ENCODE data around the gene KCNMB2. TPM values are rescaled to one million over a fixed set of nuclear protein-coding genes. Genes with fewer than 3 reads are reported as not detected.

Gene KCNMB2
- total RNA-seq, 1 experiment from 2014 or later = not detected

GRCh38 chr3:178794711-178795110 lies 258.5 kb downstream of the KCNMB2 start:
- no peaks in the 10 kb centered on the region for H3K4me1 ChIP-seq (replicated peaks)
- H3K27me3 ChIP-seq (replicated peaks) = no peaks in the 10 kb centered on the region
- no peak overlapping the region for H3K4me3 ChIP-seq
- H3K9me3 ChIP-seq (replicated peaks) = no peaks in the 10 kb centered on the region
- no peak overlapping the region for H3K27ac ChIP-seq
- DNase-seq (ENCODE audit: low read depth in 1 of 2, low spot score in 2 of 2) = no peak
- H3K36me3 ChIP-seq = no peaks in the 10 kb centered on the region

DNA sequence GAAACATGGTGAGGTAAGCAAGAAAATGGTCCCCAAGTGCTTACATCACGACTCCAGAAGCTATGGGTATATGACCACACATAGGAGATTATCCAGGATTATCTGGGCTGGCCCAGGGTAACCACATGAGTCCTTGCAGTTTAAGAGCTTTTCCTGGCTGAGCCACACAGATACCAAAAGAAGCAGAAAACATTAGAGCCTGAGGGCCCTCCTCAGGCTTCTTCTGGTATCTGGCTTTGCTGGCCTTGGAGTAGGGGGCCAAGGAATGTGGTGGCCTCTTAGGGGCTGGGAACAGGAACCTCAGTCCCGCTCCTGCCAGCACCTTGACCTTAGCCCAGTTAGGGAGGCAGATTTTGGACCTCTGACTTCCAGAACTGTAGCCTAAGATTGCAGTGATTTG lies 259.1 kb downstream of the KCNMB2 start:
- no peak overlapping the region for H3K27ac ChIP-seq
- H3K27me3 ChIP-seq (replicated peaks) = no peaks in the 10 kb centered on the region
- DNase-seq (ENCODE audit: low read depth in 1 of 2, low spot score in 2 of 2) = no peak
- no peaks in the 10 kb centered on the region for H3K36me3 ChIP-seq
- no peaks in the 10 kb centered on the region for H3K4me1 ChIP-seq (replicated peaks)
- no peak overlapping the region for H3K4me3 ChIP-seq
- no peaks in the 10 kb centered on the region for H3K9me3 ChIP-seq (replicated peaks)

GRCh38 chr3:178802259-178802658 lies 266.0 kb downstream of the KCNMB2 start:
- H3K9me3 ChIP-seq (replicated peaks) = no peaks in the 10 kb centered on the region
- no peak overlapping the region for H3K4me3 ChIP-seq
- H3K27me3 ChIP-seq (replicated peaks) = no peaks in the 10 kb centered on the region
- H3K4me1 ChIP-seq (replicated peaks) = no peaks in the 10 kb centered on the region
- H3K27ac ChIP-seq = no peak overlapping the region
- no peaks in the 10 kb centered on the region for H3K36me3 ChIP-seq
- no peak for DNase-seq (ENCODE audit: low read depth in 1 of 2, low spot score in 2 of 2)

DNA sequence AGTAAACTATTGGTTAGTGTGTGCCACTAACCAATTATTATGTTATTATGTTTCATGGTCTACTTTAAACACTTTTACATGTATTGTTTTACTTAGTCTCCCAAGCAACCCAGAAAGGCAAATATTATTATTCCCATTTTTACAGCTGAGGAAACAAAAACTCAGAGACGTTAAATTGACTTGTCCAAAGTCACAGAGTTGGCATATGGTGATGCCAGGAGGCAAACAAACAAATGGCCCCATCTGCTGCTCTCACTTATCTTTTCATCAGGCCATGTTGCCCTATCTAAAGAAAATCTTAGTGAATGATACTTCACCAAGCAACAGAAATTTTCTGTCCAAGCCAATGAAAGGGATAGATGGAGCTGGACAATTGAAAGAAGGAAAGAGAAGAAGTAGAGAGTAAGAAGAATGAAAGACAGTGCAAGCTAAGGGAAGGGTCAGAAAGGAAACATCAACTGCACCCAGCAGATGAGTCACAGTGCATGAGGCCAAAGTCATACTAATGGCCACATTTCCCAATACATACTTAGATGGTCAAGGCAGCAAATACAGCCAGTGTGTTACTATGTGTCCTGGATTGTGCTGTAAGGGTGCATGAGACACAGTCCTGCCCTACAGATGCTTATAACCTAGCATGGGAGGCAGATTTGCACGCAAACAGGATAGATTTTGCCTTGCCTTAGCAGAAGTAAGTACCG lies 266.9 kb downstream of the KCNMB2 start:
- Histone ChIP-seq H3K4me3 (no peak overlapping the region), H3K27ac (no peak overlapping the region), H3K36me3 (no peaks in the 10 kb centered on the region), H3K27me3 (replicated peaks) (no peaks in the 10 kb centered on the region), H3K4me1 (replicated peaks) (no peaks in the 10 kb centered on the region), H3K9me3 (replicated peaks) (no peaks in the 10 kb centered on the region)
- DNase-seq (ENCODE audit: low read depth in 1 of 2, low spot score in 2 of 2) = no peak

DNA sequence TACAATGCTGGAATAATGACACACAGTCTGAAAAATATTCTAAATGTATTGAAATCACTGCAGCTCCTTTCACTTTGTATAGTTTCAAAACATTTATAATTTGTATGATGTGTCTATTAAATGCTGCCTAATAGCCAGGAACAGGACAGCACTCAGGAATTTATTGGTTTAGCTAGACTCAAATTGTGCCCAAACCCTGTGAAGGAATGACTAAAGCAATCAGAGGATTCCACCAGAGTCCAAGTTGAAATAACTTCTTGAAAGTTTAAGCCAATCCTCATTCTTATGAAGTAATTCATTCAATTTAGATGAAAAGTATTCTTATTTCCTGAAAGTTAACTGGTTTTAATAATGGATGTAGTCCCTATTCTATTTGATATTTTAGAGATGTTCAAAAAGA lies 268.4 kb downstream of the KCNMB2 start:
- no peak overlapping the region for H3K27ac ChIP-seq
- no peaks in the 10 kb centered on the region for H3K9me3 ChIP-seq (replicated peaks)
- no peak for DNase-seq (ENCODE audit: low read depth in 1 of 2, low spot score in 2 of 2)
- H3K4me3 ChIP-seq = no peak overlapping the region
- no peaks in the 10 kb centered on the region for H3K4me1 ChIP-seq (replicated peaks)
- no peaks in the 10 kb centered on the region for H3K27me3 ChIP-seq (replicated peaks)
- no peaks in the 10 kb centered on the region for H3K36me3 ChIP-seq

DNA sequence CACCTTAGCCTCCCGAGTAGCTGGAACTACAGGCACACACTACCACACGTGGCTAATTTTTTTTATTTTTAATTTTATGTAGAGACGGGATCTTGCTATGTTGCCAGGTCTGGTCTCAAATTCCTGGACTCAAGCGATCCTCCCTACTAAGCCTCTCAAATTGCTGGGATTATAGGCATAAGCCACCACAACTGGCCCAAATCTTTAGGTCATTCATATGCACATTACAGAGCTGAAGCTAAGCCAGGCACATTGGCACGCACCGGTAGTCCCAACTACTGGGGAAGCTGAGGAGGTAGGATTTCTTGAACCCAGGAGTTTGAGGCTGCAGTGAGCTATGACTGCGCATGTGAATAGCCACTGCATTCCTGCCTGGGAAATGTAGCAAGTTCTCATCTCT lies 269.5 kb downstream of the KCNMB2 start:
- no peak overlapping the region for H3K27ac ChIP-seq
- H3K27me3 ChIP-seq (replicated peaks) = no peaks in the 10 kb centered on the region
- H3K36me3 ChIP-seq = no peaks in the 10 kb centered on the region
- H3K4me3 ChIP-seq = no peak overlapping the region
- no peaks in the 10 kb centered on the region for H3K9me3 ChIP-seq (replicated peaks)
- no peaks in the 10 kb centered on the region for H3K4me1 ChIP-seq (replicated peaks)
- DNase-seq (ENCODE audit: low read depth in 1 of 2, low spot score in 2 of 2) = no peak

DNA sequence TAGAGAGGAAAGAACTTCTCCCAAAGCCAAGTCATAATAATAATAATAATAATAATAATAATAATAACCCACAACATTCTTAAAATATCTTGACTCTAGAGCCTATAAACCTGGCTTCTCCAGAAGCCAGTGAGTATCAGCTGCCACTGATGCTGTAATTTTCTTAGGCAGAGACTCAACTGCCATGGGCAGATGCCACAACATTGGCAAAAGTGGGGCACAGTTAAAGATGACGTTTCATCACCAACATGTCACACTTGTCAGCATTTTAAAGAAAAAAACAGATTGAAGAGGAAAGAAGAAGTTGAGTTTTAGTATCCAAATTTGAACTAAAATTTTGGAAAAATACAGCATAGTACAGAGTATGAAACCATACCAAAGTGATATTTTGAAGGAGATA lies 270.4 kb downstream of the KCNMB2 start:
- H3K27ac ChIP-seq = no peak overlapping the region
- DNase-seq (ENCODE audit: low read depth in 1 of 2, low spot score in 2 of 2) = no peak
- no peaks in the 10 kb centered on the region for H3K9me3 ChIP-seq (replicated peaks)
- no peak overlapping the region for H3K4me3 ChIP-seq
- H3K4me1 ChIP-seq (replicated peaks) = no peaks in the 10 kb centered on the region
- no peaks in the 10 kb centered on the region for H3K36me3 ChIP-seq
- H3K27me3 ChIP-seq (replicated peaks) = no peaks in the 10 kb centered on the region

GRCh38 chr3:178807694-178808093 lies 271.5 kb downstream of the KCNMB2 start:
- DNase-seq (ENCODE audit: low read depth in 1 of 2, low spot score in 2 of 2) = no peak
- H3K36me3 ChIP-seq = no peaks in the 10 kb centered on the region
- no peak overlapping the region for H3K4me3 ChIP-seq
- no peaks in the 10 kb centered on the region for H3K9me3 ChIP-seq (replicated peaks)
- no peaks in the 10 kb centered on the region for H3K4me1 ChIP-seq (replicated peaks)
- H3K27me3 ChIP-seq (replicated peaks) = no peaks in the 10 kb centered on the region
- H3K27ac ChIP-seq = no peak overlapping the region

GRCh38 chr3:178808748-178809147 lies 272.5 kb downstream of the KCNMB2 start:
- DNase-seq (ENCODE audit: low read depth in 1 of 2, low spot score in 2 of 2) = no peak
- Histone ChIP-seq H3K4me3 (no peak overlapping the region), H3K4me1 (replicated peaks) (no peaks in the 10 kb centered on the region), H3K9me3 (replicated peaks) (no peaks in the 10 kb centered on the region), H3K27ac (no peak overlapping the region), H3K27me3 (replicated peaks) (no peaks in the 10 kb centered on the region), H3K36me3 (no peaks in the 10 kb centered on the region)

- Histone ChIP-seq H3K4me1 (replicated peaks) (no peaks in the 10 kb centered on the region), H3K4me3 (no peak overlapping the region), H3K27ac (no peak overlapping the region), H3K36me3 (no peaks in the 10 kb centered on the region), H3K27me3 (replicated peaks) (no peaks in the 10 kb centered on the region), H3K9me3 (replicated peaks) (no peaks in the 10 kb centered on the region)
- DNase-seq (ENCODE audit: low read depth in 1 of 2, low spot score in 2 of 2) = no peak
Measured at GRCh38 chr3:178810181-178810580, 273.9 kb downstream of the KCNMB2 start.

- no peaks in the 10 kb centered on the region for H3K36me3 ChIP-seq
- no peaks in the 10 kb centered on the region for H3K4me1 ChIP-seq (replicated peaks)
- DNase-seq (ENCODE audit: low read depth in 1 of 2, low spot score in 2 of 2) = no peak
- no peak overlapping the region for H3K27ac ChIP-seq
- no peaks in the 10 kb centered on the region for H3K9me3 ChIP-seq (replicated peaks)
- no peaks in the 10 kb centered on the region for H3K27me3 ChIP-seq (replicated peaks)
- H3K4me3 ChIP-seq = no peak overlapping the region
Measured at GRCh38 chr3:178822722-178823121, 286.5 kb downstream of the KCNMB2 start.

- Histone ChIP-seq H3K27me3 (replicated peaks) (no peaks in the 10 kb centered on the region), H3K4me1 (replicated peaks) (no peaks in the 10 kb centered on the region), H3K4me3 (no peak overlapping the region), H3K36me3 (no peaks in the 10 kb centered on the region), H3K27ac (no peak overlapping the region), H3K9me3 (replicated peaks) (no peaks in the 10 kb centered on the region)
- DNase-seq (ENCODE audit: low read depth in 1 of 2, low spot score in 2 of 2) = no peak
Measured at GRCh38 chr3:178823150-178823549, 286.9 kb downstream of the KCNMB2 start.

DNA sequence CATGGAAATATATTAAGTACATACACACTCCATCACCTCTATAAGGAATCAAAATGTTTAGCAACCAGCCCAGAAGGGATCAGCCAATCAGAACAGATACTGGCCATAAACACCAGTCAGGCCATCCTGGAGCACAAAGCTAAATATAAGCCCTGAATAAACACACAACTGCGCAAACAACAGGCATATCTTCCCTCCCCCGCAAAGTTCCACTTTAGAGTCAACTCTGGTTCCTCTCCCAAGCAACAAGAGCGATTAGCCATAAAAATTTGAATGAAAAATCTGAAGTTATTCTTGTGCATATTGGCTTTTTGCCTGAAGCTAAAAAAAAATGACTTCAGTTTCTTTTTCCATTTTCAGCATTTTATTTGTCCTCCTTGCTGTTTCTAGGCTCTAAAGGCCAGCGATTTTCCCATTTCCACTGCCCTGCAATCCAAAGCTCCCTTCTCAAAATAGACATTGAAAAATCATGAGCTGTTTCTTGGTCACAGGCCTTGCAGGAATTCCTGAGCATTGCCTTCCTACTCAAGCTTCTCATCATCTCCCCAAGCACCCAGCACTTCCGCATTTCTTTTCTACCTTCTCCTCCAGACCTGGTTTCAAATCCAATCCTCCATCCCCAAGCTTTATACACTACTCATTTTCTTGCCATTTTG lies 287.5 kb downstream of the KCNMB2 start:
- no peak overlapping the region for H3K4me3 ChIP-seq
- no peak overlapping the region for H3K27ac ChIP-seq
- H3K27me3 ChIP-seq (replicated peaks) = no peaks in the 10 kb centered on the region
- no peaks in the 10 kb centered on the region for H3K36me3 ChIP-seq
- DNase-seq (ENCODE audit: low read depth in 1 of 2, low spot score in 2 of 2) = no peak
- no peaks in the 10 kb centered on the region for H3K9me3 ChIP-seq (replicated peaks)
- H3K4me1 ChIP-seq (replicated peaks) = no peaks in the 10 kb centered on the region

- Histone ChIP-seq H3K4me3 (no peak overlapping the region), H3K4me1 (replicated peaks) (no peaks in the 10 kb centered on the region), H3K27ac (no peak overlapping the region), H3K27me3 (replicated peaks) (no peaks in the 10 kb centered on the region), H3K9me3 (replicated peaks) (no peaks in the 10 kb centered on the region), H3K36me3 (no peaks in the 10 kb centered on the region)
- no peak for DNase-seq (ENCODE audit: low read depth in 1 of 2, low spot score in 2 of 2)
Measured at GRCh38 chr3:178826435-178827123, 290.3 kb downstream of the KCNMB2 start.
